Neural progenitor cell (in vitro differentiated cells): Measurements from ENCODE around the gene ITGA4.

Source experiments
- CTCF ChIP-seq: fragments of 200-600 bp; sonication (generic); IDR thresholded peaks from 2 replicates; pipeline ENCODE4 v1.5.1; 2017; ENCODE audit warnings: antibody characterized with exemption, mild to moderate bottlenecking
- EZH2 ChIP-seq: fragments of 200-600 bp; sonication (generic); IDR thresholded peaks from 2 replicates; pipeline ENCODE4 v1.6.1; 2017; ENCODE audit warnings: antibody characterized with exemption, mild to moderate bottlenecking, moderate library complexity

- TF ChIP-seq EZH2 (no peak), CTCF (no peak)
Observed at GRCh38 chr2:181499231-181499630, 42.0 kb downstream of the ITGA4 start.
